ENCODE data around the gene ZNF782.

DNA sequence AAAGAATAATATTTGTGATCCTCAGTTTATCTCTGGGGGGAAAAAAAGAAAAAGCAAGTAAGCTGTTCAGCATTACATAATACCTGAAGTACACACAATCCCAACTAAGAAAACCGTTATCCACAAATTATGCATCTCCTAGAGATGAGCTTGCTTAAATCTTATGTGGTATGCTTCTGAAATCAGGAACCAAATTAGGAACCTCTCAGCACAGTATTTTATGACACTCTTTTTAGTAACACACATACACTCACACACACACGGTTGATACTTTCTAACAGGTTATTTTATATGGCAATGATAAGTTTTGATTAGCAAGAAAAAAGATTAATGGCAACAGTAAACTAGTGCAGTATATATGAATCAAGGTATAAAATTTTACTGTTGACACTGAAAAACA is 75.2 kb downstream of the ZNF782 start:
- TF ChIP-seq POLR2AphosphoS5 (IDR thresholded peaks at IDR 0.05; ENCODE audit: low read depth, low read length) (no peak), ZBTB33 (IDR thresholded peaks at IDR 0.05; ENCODE audit: borderline replicate concordance, low read depth) (no peak), CHD2 (IDR thresholded peaks at IDR 0.05; ENCODE audit: low read length, partially characterized antibody) (no peak), FOXM1 (IDR thresholded peaks at IDR 0.05; ENCODE audit: low read depth) (no peak), NRF1 (IDR thresholded peaks at IDR 0.05; ENCODE audit: low read depth, low read length) (no peak), RAD21 (IDR thresholded peaks at IDR 0.05; ENCODE audit: low read length) (no peak), CTCF (IDR thresholded peaks at IDR 0.05) (no peak), GABPA (IDR thresholded peaks at IDR 0.05; ENCODE audit: low read depth) (no peak), YY1 (IDR thresholded peaks at IDR 0.05; ENCODE audit: low read depth) (no peak), REST (IDR thresholded peaks at IDR 0.05; ENCODE audit: low read depth, low read length) (no peak)
